B cell (primary cell): ENCODE data around the gene ARHGAP6. TPM values are rescaled to one million over a fixed set of nuclear protein-coding genes. Genes with fewer than 3 reads are reported as not detected.

ENCODE experiments used
- ATAC-seq: fragments of 200-7000 bp; cut with Tn5 transposase; one replicate; pipeline ENCODE4 v1.10.0; 2021; ENCODE audit warnings: low read depth, mild to moderate bottlenecking, moderate number of reproducible peaks, moderate library complexity
- CTCF ChIA-PET: fragments of 350-600 bp; sonication (Branson Sonifier 250); formaldehyde crosslinking; loops from one replicate; lab custom pipeline; 2021; ENCODE audit warnings: antibody characterized with exemption, inconsistent platforms; lab: Charles Lee
- POLR2A ChIA-PET: fragments of 350-600 bp; sonication (Branson Sonifier 250); formaldehyde crosslinking; loops from one replicate; lab custom pipeline; 2021; ENCODE audit warnings: antibody characterized with exemption; lab: Charles Lee
- DNase-seq: peaks from one replicate; pipeline ENCODE4 v3.0.0; 2013
- H2AFZ ChIP-seq: 2 replicates; pipeline ENCODE4 v1.6.1; 2012; ENCODE audit warnings: mild to moderate bottlenecking, low read depth, low read length; ENCODE audit not compliant: insufficient read depth, poor library complexity, severe bottlenecking
- H3K27ac ChIP-seq, 2 donors: 1 replicate in 1 of 2; 2 replicates in 1 of 2; pipeline ENCODE4 v1.5.1; 2012 to 2013; ENCODE audit warnings: low read length in 2 of 2, mild to moderate bottlenecking in 2 of 2, moderate library complexity in 1 of 2
- H3K27me3 ChIP-seq, 4 experiments: fragments of 200-600 bp in 1 of 4; sonication (generic) in 1 of 4; replicated peaks in 1 of 4; 1 replicate in 2 of 4; 2 replicates in 2 of 4; pipeline versions ENCODE4 v1.6.1 to v1.7.0; 2013 to 2016; ENCODE audit warnings: low read length in 3 of 4, mild to moderate bottlenecking in 2 of 4, mixed read lengths in 1 of 4, moderate library complexity in 1 of 4; ENCODE audit not compliant: insufficient read depth in 4 of 4, control insufficient read depth in 3 of 4; ENCODE audit errors: control extremely low read depth in 1 of 4
- H3K36me3 ChIP-seq, 2 experiments: replicated peaks in 1 of 2; 1 replicate in 1 of 2; 2 replicates in 1 of 2; pipeline versions ENCODE4 v1.6.1 to v1.7.1; 2013; ENCODE audit warnings: low read length in 1 of 2; ENCODE audit not compliant: insufficient read depth in 2 of 2, control insufficient read depth in 1 of 2; ENCODE audit errors: control extremely low read depth in 1 of 2, extremely low read depth in 1 of 2
- H3K4me1 ChIP-seq, 2 donors: fragments of 200-600 bp in 1 of 2; sonication (generic) in 1 of 2; 1 replicate in 1 of 2; 2 replicates in 1 of 2; pipeline versions ENCODE4 v1.5.1 to v1.6.1; 2013 to 2017; ENCODE audit warnings: low read length in 2 of 2; ENCODE audit not compliant: control insufficient read depth in 2 of 2, insufficient read depth in 2 of 2
- H3K4me2 ChIP-seq: replicated peaks from 2 replicates; pipeline ENCODE3; 2012; ENCODE audit warnings: mild to moderate bottlenecking, low read depth, low read length; ENCODE audit not compliant: poor library complexity, severe bottlenecking
- H3K4me3 ChIP-seq, 5 experiments: fragments of 200-600 bp in 1 of 5; sonication (generic) in 1 of 5; 1 replicate in 3 of 5; 2 replicates in 2 of 5; pipeline versions ENCODE4 v1.5.1 to v1.7.0; 2011 to 2016; ENCODE audit warnings: low read length in 4 of 5, mild to moderate bottlenecking in 4 of 5, low read depth in 2 of 5, control low read depth in 1 of 5, moderate library complexity in 1 of 5; ENCODE audit not compliant: insufficient read depth in 1 of 5; ENCODE audit errors: control extremely low read depth in 1 of 5, extremely low read depth in 1 of 5
- H3K79me2 ChIP-seq: fragments of 200-600 bp; sonication (generic); one replicate; pipeline ENCODE4 v1.6.0; 2016; ENCODE audit warnings: low read length; ENCODE audit not compliant: control insufficient read depth, insufficient read depth
- H3K9ac ChIP-seq: fragments of 200-600 bp; sonication (generic); 2 replicates; pipeline ENCODE4 v1.6.1; 2017; ENCODE audit warnings: mild to moderate bottlenecking, low read length, moderate library complexity
- H3K9me3 ChIP-seq, 3 donors: one replicate each; pipeline versions ENCODE4 v1.6.1 to v1.7.1; 2013; ENCODE audit warnings: low read length in 2 of 3; ENCODE audit not compliant: control insufficient read depth in 2 of 3, insufficient read depth in 1 of 3; ENCODE audit errors: control extremely low read depth in 1 of 3
- H4K20me1 ChIP-seq: 2 replicates; pipeline ENCODE4 v1.6.0; 2012; ENCODE audit warnings: mild to moderate bottlenecking, low read length; ENCODE audit not compliant: insufficient read depth, control insufficient read depth, poor library complexity, severe bottlenecking
- H3K27ac Mint-ChIP-seq: one replicate; pipeline ENCODE4 v1.8.0; 2021; ENCODE audit warnings: mixed read lengths
- H3K27me3 Mint-ChIP-seq: one replicate; pipeline ENCODE4 v1.8.0; 2021; ENCODE audit warnings: mixed read lengths
- H3K4me1 Mint-ChIP-seq: one replicate; pipeline ENCODE4 v1.8.0; 2021; ENCODE audit warnings: mixed read lengths
- H3K4me3 Mint-ChIP-seq: one replicate; pipeline ENCODE4 v1.8.0; 2021; ENCODE audit warnings: mixed read lengths
- H3K9me3 Mint-ChIP-seq: one replicate; pipeline ENCODE4 v1.8.0; 2022; ENCODE audit warnings: mixed read lengths; ENCODE audit not compliant: insufficient read depth
- EZH2 ChIP-seq: IDR thresholded peaks from 2 replicates; pipeline ENCODE4 v1.6.1; 2012; ENCODE audit warnings: borderline replicate concordance, low read depth, mild to moderate bottlenecking, moderate library complexity, low read length; ENCODE audit not compliant: insufficient read depth, poor library complexity, severe bottlenecking
- WGBS: methylation state at CpG from one replicate; pipeline ENCODE4 v1.1.5; 2013; ENCODE audit warnings: missing lambda C conversion rate; ENCODE audit not compliant: insufficient coverage; 5-methylcytosine and 5-hydroxymethylcytosine counted together
- intact Hi-C: fragments of 100-400 bp; cut with micrococcal nuclease; formaldehyde crosslinking; loops from one replicate; pipeline ENCODE4 v1.10.0; 2022
- polyA plus RNA-seq: library from polyadenylated mRNA; depleted of rRNA; stranded (reverse); fragments of >200 nt; gene quantifications from 2 replicates; pipeline ENCODE4 v1.2.3, GENCODE V29; 2012
- total RNA-seq, 2 donors: library from RNA; stranded (reverse); fragments of 120-200 nt in 1 of 2; gene quantifications; 1 replicate in 1 of 2; 2 replicates in 1 of 2; pipeline versions ENCODE4 v1.2.3 to v1.2.4, GENCODE V29; 2013 to 2022
- TF ChIP-seq, protein P1 (sequence below): fragments of 200-600 bp; IDR thresholded peaks from one replicate; pipeline ENCODE4 v1.8.0; 2022; ENCODE audit warnings: antibody characterized with exemption, mild to moderate bottlenecking

Gene ARHGAP6
- total and polyA plus RNA-seq, 2 donors (not counting 1 experiment from before 2014, with no cell fraction given), result 1.6 to 2.6 TPM

- H3K27ac ChIP-seq, result no peak overlapping the region
These were observed 241.8 kb downstream of the ARHGAP6 start for GRCh38 chrX:11423949-11424348.

GRCh38 chrX:11423362-11423818, 242.3 kb downstream of the ARHGAP6 start:
- no peak for ATAC-seq
- H2AFZ ChIP-seq, result no peak overlapping the region

More at GRCh38 chrX:11423949-11424348, 241.8 kb downstream of the ARHGAP6 start:
- H3K4me3 Mint-ChIP-seq, result no peak overlapping the region
- intact Hi-C loops, result no loop called here
- H3K9me3 Mint-ChIP-seq, result no peaks in the 10 kb centered on the region
- ATAC-seq, result no peak
- TF ChIP-seq, protein P1, sequence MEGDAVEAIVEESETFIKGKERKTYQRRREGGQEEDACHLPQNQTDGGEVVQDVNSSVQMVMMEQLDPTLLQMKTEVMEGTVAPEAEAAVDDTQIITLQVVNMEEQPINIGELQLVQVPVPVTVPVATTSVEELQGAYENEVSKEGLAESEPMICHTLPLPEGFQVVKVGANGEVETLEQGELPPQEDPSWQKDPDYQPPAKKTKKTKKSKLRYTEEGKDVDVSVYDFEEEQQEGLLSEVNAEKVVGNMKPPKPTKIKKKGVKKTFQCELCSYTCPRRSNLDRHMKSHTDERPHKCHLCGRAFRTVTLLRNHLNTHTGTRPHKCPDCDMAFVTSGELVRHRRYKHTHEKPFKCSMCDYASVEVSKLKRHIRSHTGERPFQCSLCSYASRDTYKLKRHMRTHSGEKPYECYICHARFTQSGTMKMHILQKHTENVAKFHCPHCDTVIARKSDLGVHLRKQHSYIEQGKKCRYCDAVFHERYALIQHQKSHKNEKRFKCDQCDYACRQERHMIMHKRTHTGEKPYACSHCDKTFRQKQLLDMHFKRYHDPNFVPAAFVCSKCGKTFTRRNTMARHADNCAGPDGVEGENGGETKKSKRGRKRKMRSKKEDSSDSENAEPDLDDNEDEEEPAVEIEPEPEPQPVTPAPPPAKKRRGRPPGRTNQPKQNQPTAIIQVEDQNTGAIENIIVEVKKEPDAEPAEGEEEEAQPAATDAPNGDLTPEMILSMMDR, result no peak
- no peak for TF ChIP-seq EZH2
- H3K36me3 ChIP-seq, result no peaks in the 10 kb centered on the region
- no peak overlapping the region for H3K9ac ChIP-seq
- no peaks in the 10 kb centered on the region for H4K20me1 ChIP-seq
- H3K4me1 ChIP-seq, result peaks cover 0 to 12% of the 10 kb centered on the region in 2 donors
- WGBS, result no CpG with 5 or more reads among the region's 3 CpGs
- H3K4me1 Mint-ChIP-seq, result peaks cover 18% of the 10 kb centered on the region
- H3K79me2 ChIP-seq, result no peaks in the 10 kb centered on the region
- H3K4me3 ChIP-seq, result no peak overlapping the region
- H3K9me3 ChIP-seq, result no peaks in the 10 kb centered on the region
- POLR2A ChIA-PET, result no interaction called here
- H3K27me3 Mint-ChIP-seq, result peaks cover 11% of the 10 kb centered on the region
- peaks cover 0 to 9% (median 3%) of the 10 kb centered on the region in 4 experiments for H3K27me3 ChIP-seq
- DNase-seq, result no peak
- no peak overlapping the region for H3K27ac Mint-ChIP-seq
- no peak overlapping the region for H2AFZ ChIP-seq
- CTCF ChIA-PET, result no interaction called here
- no peak overlapping the region for H3K4me2 ChIP-seq

More at GRCh38 chrX:11423362-11423818, 242.3 kb downstream of the ARHGAP6 start:
- Histone ChIP-seq H3K79me2 (no peaks in the 10 kb centered on the region), H3K36me3 (no peaks in the 10 kb centered on the region), H3K9me3 (no peaks in the 10 kb centered on the region), H4K20me1 (no peaks in the 10 kb centered on the region), H3K4me1 (peaks cover 0 to 11% of the 10 kb centered on the region in 2 donors), H3K4me3 (no peak overlapping the region), H3K9ac (no peak overlapping the region), H3K27ac (no peak overlapping the region), H3K4me2 (no peak overlapping the region), H3K27me3 (peaks cover 0 to 8% (median 3%) of the 10 kb centered on the region in 4 experiments)
- peak; percentile 5 for DNase-seq
- CTCF ChIA-PET, result no interaction called here
- H3K4me3 Mint-ChIP-seq, result no peak overlapping the region
- TF ChIP-seq, protein P1, result no peak
- no peak for TF ChIP-seq EZH2
- no peak overlapping the region for H3K27ac Mint-ChIP-seq
- intact Hi-C loops, result no loop called here
- WGBS, result no CpG with 5 or more reads among the region's 1 CpG
- POLR2A ChIA-PET, result no interaction called here
- H3K9me3 Mint-ChIP-seq, result no peaks in the 10 kb centered on the region
- peaks cover 11% of the 10 kb centered on the region for H3K27me3 Mint-ChIP-seq
- H3K4me1 Mint-ChIP-seq, result peaks cover 18% of the 10 kb centered on the region
